ENCODE data around the gene RHBDD1.

RHBDD1 gene

DNA sequence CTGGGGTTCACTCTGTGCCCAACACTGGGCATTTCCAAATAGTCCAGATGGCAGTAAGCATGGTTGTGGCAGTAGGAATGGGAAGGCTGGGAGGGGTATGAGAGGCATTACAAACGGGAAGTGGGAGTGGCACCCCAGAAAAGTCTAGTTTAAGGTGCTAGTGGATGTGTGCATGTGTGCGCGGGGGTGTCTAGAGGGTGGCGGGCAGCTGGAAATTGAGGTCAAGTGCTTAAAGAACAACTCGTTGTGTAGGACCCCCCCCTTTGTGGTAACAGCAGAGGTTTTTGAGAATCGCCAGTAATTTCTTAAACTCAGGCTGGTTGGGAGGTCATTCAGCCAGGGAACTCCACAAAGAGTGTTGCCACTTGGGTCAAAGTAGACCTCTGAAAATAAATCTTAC lies 69.9 kb downstream of the RHBDD1 start:
- TF ChIP-seq EZH2phosphoT487 (conservative IDR thresholded peaks at IDR 0.05; ENCODE audit: low read length): no peak
- TF ChIP-seq, protein P1, sequence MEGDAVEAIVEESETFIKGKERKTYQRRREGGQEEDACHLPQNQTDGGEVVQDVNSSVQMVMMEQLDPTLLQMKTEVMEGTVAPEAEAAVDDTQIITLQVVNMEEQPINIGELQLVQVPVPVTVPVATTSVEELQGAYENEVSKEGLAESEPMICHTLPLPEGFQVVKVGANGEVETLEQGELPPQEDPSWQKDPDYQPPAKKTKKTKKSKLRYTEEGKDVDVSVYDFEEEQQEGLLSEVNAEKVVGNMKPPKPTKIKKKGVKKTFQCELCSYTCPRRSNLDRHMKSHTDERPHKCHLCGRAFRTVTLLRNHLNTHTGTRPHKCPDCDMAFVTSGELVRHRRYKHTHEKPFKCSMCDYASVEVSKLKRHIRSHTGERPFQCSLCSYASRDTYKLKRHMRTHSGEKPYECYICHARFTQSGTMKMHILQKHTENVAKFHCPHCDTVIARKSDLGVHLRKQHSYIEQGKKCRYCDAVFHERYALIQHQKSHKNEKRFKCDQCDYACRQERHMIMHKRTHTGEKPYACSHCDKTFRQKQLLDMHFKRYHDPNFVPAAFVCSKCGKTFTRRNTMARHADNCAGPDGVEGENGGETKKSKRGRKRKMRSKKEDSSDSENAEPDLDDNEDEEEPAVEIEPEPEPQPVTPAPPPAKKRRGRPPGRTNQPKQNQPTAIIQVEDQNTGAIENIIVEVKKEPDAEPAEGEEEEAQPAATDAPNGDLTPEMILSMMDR (IDR thresholded peaks at IDR 0.05; ENCODE audit: insufficient read depth, low read length, poor library complexity, severe bottlenecking): no peak
- Histone ChIP-seq H3F3A (ENCODE audit: insufficient read depth) (peaks cover 55% of the 10 kb centered on the region), H3K27me3 (ENCODE audit: low read length) (no peaks in the 10 kb centered on the region), H3K4me3 (ENCODE audit: insufficient read depth, low read length, poor library complexity, severe bottlenecking) (peak overlapping the region; percentile 27), H3K9me3 (ENCODE audit: insufficient read depth, low read length) (no peaks in the 10 kb centered on the region), H2AFZ (ENCODE audit: low read depth, low read length, severe bottlenecking) (no peak overlapping the region), H3K36me3 (ENCODE audit: low read length) (peaks cover 2% of the 10 kb centered on the region; the same call in 1 of the 2 replicates), H3K9ac (ENCODE audit: low read length) (peak overlapping the region; percentile 71), H3K27ac (ENCODE audit: low read depth, low read length) (peak overlapping the region; percentile 98), H3K79me2 (ENCODE audit: insufficient read depth, low read length) (peaks cover 29% of the 10 kb centered on the region; the same call in 1 of the 2 replicates), H3K9me2 (replicated peaks; ENCODE audit: insufficient read depth, low read length) (no peaks in the 10 kb centered on the region), H3K4me2 (ENCODE audit: low read depth, low read length, poor library complexity, severe bottlenecking) (peak overlapping the region; percentile 94), H4K20me1 (ENCODE audit: low read depth, low read length) (no peaks in the 10 kb centered on the region)

DNA sequence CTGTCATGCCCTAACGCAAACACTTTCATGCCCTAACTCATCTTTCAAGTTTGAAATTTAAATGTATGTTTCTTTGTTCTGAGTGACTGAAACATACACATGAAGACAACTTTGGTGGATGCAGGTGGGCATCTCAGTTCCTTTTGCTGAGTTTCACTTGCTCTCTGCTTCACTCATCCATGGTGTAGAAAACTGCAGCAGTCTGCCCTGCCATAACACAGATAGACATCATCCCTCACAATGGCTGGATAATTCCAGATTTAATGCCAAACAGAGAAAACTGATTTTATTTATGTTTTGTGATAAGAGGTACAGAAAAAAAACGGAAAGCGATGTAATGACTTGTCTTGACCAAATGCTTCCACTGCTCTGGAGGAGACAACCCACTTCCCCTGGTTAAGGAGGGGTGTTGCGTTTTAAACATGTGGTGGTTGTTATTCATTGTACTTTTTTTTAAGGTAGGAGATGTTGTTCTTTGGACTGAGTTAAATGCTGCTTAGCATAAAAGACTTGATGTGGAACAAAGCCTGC lies 70.4 kb downstream of the RHBDD1 start:
- peaks cover 5% of the 10 kb centered on the region; the same call in 1 of the 2 replicates for H3K36me3 ChIP-seq (ENCODE audit: low read length)
- H3K27ac ChIP-seq (ENCODE audit: low read depth, low read length): peak overlapping the region; percentile 98
- TF ChIP-seq EZH2phosphoT487 (conservative IDR thresholded peaks at IDR 0.05; ENCODE audit: low read length): no peak
- TF ChIP-seq, protein P1 (IDR thresholded peaks at IDR 0.05; ENCODE audit: insufficient read depth, low read length, poor library complexity, severe bottlenecking): no peak
- no peaks in the 10 kb centered on the region for H4K20me1 ChIP-seq (ENCODE audit: low read depth, low read length)
- H2AFZ ChIP-seq (ENCODE audit: low read depth, low read length, severe bottlenecking): no peak overlapping the region
- no peaks in the 10 kb centered on the region for H3K27me3 ChIP-seq (ENCODE audit: low read length)
- H3K4me3 ChIP-seq (ENCODE audit: insufficient read depth, low read length, poor library complexity, severe bottlenecking): peak overlapping the region; percentile 52
- peak overlapping the region; percentile 94 for H3K4me2 ChIP-seq (ENCODE audit: low read depth, low read length, poor library complexity, severe bottlenecking)
- peaks cover 59% of the 10 kb centered on the region for H3F3A ChIP-seq (ENCODE audit: insufficient read depth)
- H3K9ac ChIP-seq (ENCODE audit: low read length): peak overlapping the region; percentile 71
- H3K79me2 ChIP-seq (ENCODE audit: insufficient read depth, low read length): peaks cover 34% of the 10 kb centered on the region; the same call in 1 of the 2 replicates
- H3K9me3 ChIP-seq (ENCODE audit: insufficient read depth, low read length): no peaks in the 10 kb centered on the region
- no peaks in the 10 kb centered on the region for H3K9me2 ChIP-seq (replicated peaks; ENCODE audit: insufficient read depth, low read length)

DNA sequence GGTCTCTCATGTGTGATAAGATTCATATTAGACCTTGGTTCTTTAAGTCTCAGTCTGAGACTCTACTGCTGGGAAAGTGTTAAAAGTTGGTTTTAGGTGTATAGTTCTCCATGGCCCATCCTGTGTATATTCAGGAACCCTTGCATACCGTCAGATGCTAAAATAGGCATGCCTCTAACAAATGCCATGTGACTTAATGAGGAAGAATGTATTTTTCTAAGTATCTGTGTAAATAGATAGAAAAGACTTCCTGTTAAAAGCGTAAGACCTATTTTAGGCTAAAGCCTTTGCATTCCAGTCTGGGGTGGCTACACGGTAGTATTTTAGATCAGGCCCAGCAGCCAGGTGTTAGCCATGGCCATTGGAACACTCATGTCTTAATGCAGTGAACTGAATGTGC lies 73.3 kb downstream of the RHBDD1 start:
- Histone ChIP-seq H3K9me2 (replicated peaks; ENCODE audit: insufficient read depth, low read length) (no peaks in the 10 kb centered on the region), H4K20me1 (ENCODE audit: low read depth, low read length) (no peaks in the 10 kb centered on the region), H3K36me3 (ENCODE audit: low read length) (peaks cover 16% of the 10 kb centered on the region), H3K9me3 (ENCODE audit: insufficient read depth, low read length) (no peaks in the 10 kb centered on the region), H3K4me3 (ENCODE audit: insufficient read depth, low read length, poor library complexity, severe bottlenecking) (peak overlapping the region; percentile 52), H2AFZ (ENCODE audit: low read depth, low read length, severe bottlenecking) (no peak overlapping the region), H3K79me2 (ENCODE audit: insufficient read depth, low read length) (peaks cover 39% of the 10 kb centered on the region; the same call in 1 of the 2 replicates), H3K27ac (ENCODE audit: low read depth, low read length) (peak overlapping the region; percentile 98), H3F3A (ENCODE audit: insufficient read depth) (peaks cover 74% of the 10 kb centered on the region), H3K4me2 (ENCODE audit: low read depth, low read length, poor library complexity, severe bottlenecking) (peak overlapping the region; percentile 94), H3K27me3 (ENCODE audit: low read length) (no peaks in the 10 kb centered on the region), H3K9ac (ENCODE audit: low read length) (peak overlapping the region; percentile 71)
- no peak for TF ChIP-seq EZH2phosphoT487 (conservative IDR thresholded peaks at IDR 0.05; ENCODE audit: low read length)
- TF ChIP-seq, protein P1 (IDR thresholded peaks at IDR 0.05; ENCODE audit: insufficient read depth, low read length, poor library complexity, severe bottlenecking): no peak

All from SU-DHL-6 (cell line).